Calu3 (cell line): ENCODE measurements around the gene TMCC2. TPM values are rescaled to one million over a fixed set of nuclear protein-coding genes. Genes with fewer than 3 reads are reported as not detected.

Experiments
- BruUV-seq: library from RNA; stranded (reverse); fragments of 400-500 nt; replicated peaks from 2 replicates; lab custom pipeline; 2021; lab: Mats Ljungman, UMichigan
- CTCF ChIA-PET: fragments of 300-600 bp; sonication (Branson Sonifier 250); formaldehyde crosslinking; loops from one replicate; lab custom pipeline; 2022; ENCODE audit warnings: antibody characterized with exemption; lab: Charles Lee
- DNase-seq: peaks from one replicate; pipeline ENCODE4 v3.0.0; 2022
- H3K27ac Mint-ChIP-seq: one replicate; pipeline ENCODE4 v1.8.0; 2022; ENCODE audit warnings: mixed read lengths; ENCODE audit not compliant: unreplicated experiment
- H3K27me3 Mint-ChIP-seq: one replicate; pipeline ENCODE4 v1.8.0; 2022; ENCODE audit warnings: mixed read lengths; ENCODE audit not compliant: unreplicated experiment
- H3K36me3 Mint-ChIP-seq: one replicate; pipeline ENCODE4 v1.8.0; 2022; ENCODE audit warnings: mild to moderate bottlenecking, moderate library complexity, mixed read lengths; ENCODE audit not compliant: insufficient read depth, unreplicated experiment
- H3K4me1 Mint-ChIP-seq: one replicate; pipeline ENCODE4 v1.8.0; 2022; ENCODE audit warnings: mild to moderate bottlenecking, low read depth, mixed read lengths; ENCODE audit not compliant: unreplicated experiment
- H3K4me3 Mint-ChIP-seq: one replicate; pipeline ENCODE4 v1.8.0; 2022; ENCODE audit warnings: mild to moderate bottlenecking, low read depth, moderate library complexity, mixed read lengths; ENCODE audit not compliant: unreplicated experiment
- H3K9me3 Mint-ChIP-seq: one replicate; pipeline ENCODE4 v1.8.0; 2022; ENCODE audit warnings: low read depth, mixed read lengths; ENCODE audit not compliant: unreplicated experiment
- CTCF ChIP-seq: fragments of 200-600 bp; IDR thresholded peaks from one replicate; pipeline ENCODE4 v1.8.0; 2022; ENCODE audit warnings: antibody characterized with exemption; ENCODE audit not compliant: unreplicated experiment
- intact Hi-C: fragments of 100-400 bp; cut with micrococcal nuclease; formaldehyde crosslinking; loops from one replicate; pipeline ENCODE4 v1.10.0; 2022; ENCODE audit not compliant: unreplicated experiment
- total RNA-seq: library from RNA; stranded (reverse); gene quantifications from 2 replicates; pipeline ENCODE4 v1.2.3, GENCODE V29; 2022

TMCC2 gene
- total RNA-seq, 1 experiment from 2014 or later = 0.33 TPM

GRCh38 chr1:205245096-205245495 is 17.4 kb downstream of the TMCC2 start:
- intact Hi-C loops = no loop called here
- BruUV-seq = no TSS peak
- DNase-seq = no peak
- TF ChIP-seq CTCF = no peak
- no peaks in the 10 kb centered on the region for H3K4me1 Mint-ChIP-seq
- no peaks in the 10 kb centered on the region for H3K9me3 Mint-ChIP-seq
- no peaks in the 10 kb centered on the region for H3K36me3 Mint-ChIP-seq
- peaks cover 22% of the 10 kb centered on the region for H3K27me3 Mint-ChIP-seq
- CTCF ChIA-PET = interaction anchor here (0.5 to 0.8 kb wide), 3 partner anchors 14 to 32 kb away, joined by 3 to 4 read pairs (median 3); no protein-coding TSS in a partner anchor
- no peak overlapping the region for H3K27ac Mint-ChIP-seq
- H3K4me3 Mint-ChIP-seq = no peak overlapping the region

GRCh38 chr1:205246351-205247119 is 18.8 kb downstream of the TMCC2 start:
- no TSS peak for BruUV-seq
- CTCF ChIA-PET = interaction anchor here (0.7 to 1.6 kb wide), 5 partner anchors 8 to 19 kb away, joined by 3 to 10 read pairs (median 5); partner anchors contain the start of gene TMCC2
- H3K36me3 Mint-ChIP-seq = no peaks in the 10 kb centered on the region
- no peaks in the 10 kb centered on the region for H3K9me3 Mint-ChIP-seq
- no peak overlapping the region for H3K4me3 Mint-ChIP-seq
- H3K27ac Mint-ChIP-seq = no peak overlapping the region
- DNase-seq = no peak
- no peaks in the 10 kb centered on the region for H3K4me1 Mint-ChIP-seq
- no peak for TF ChIP-seq CTCF
- peaks cover 36% of the 10 kb centered on the region for H3K27me3 Mint-ChIP-seq
- intact Hi-C loops = no loop called here

GRCh38 chr1:205247130-205247921 is 19.6 kb downstream of the TMCC2 start:
- no TSS peak for BruUV-seq
- H3K9me3 Mint-ChIP-seq = no peaks in the 10 kb centered on the region
- no peaks in the 10 kb centered on the region for H3K36me3 Mint-ChIP-seq
- DNase-seq = no peak
- CTCF ChIA-PET = interaction anchor here (1.4 to 1.6 kb wide), 3 partner anchors 9 to 18 kb away, joined by 5 to 10 read pairs (median 8); no protein-coding TSS in a partner anchor
- no peak for TF ChIP-seq CTCF
- H3K27me3 Mint-ChIP-seq = peaks cover 44% of the 10 kb centered on the region
- H3K4me3 Mint-ChIP-seq = no peak overlapping the region
- intact Hi-C loops = no loop called here
- H3K4me1 Mint-ChIP-seq = no peaks in the 10 kb centered on the region
- no peak overlapping the region for H3K27ac Mint-ChIP-seq

GRCh38 chr1:205248793-205249601 is 21.3 kb downstream of the TMCC2 start:
- Mint-ChIP-seq H3K27me3 (peaks cover 61% of the 10 kb centered on the region), H3K36me3 (no peaks in the 10 kb centered on the region), H3K4me3 (no peak overlapping the region), H3K27ac (no peak overlapping the region), H3K4me1 (no peaks in the 10 kb centered on the region), H3K9me3 (no peaks in the 10 kb centered on the region)
- CTCF ChIA-PET = interaction anchor here (1.1 kb wide), 1 partner anchor 105 kb away, joined by 4 read pairs; no protein-coding TSS in a partner anchor
- no peak for TF ChIP-seq CTCF
- intact Hi-C loops = no loop called here
- no peak for DNase-seq
- BruUV-seq = no TSS peak
